ENCODE measurements around the gene GLDC. TPM values are rescaled to one million over a fixed set of nuclear protein-coding genes. Genes with fewer than 3 reads are reported as not detected.

Gene GLDC
- total and polyA plus RNA-seq, 10 of the 15 experiments (the other 5 are each of a cell fraction or from before 2014, with no cell fraction given) = 33.1 to 165 (median 114) TPM

DNA sequence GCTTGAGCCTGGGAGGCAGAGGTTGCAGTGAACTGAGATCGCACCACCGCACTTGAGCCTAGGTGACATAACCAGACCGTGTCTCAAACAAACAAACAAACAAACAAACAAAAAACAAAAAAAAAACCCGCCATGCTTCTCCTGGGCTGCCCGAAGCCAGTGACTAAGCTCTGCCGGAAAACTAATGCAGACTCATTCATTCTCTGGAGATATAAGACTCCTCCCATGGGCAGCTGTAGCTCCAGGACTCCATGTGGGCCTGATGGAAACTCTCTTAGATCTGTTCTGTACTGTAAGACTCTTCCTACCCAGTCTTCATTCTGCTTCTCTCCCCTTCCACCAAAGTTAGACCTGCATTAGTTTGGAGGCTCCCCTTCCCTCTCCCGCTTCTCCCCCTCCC lies 11.1 kb downstream of the GLDC start:
- H3K4me1 ChIP-seq (ENCODE audit: control insufficient read depth, insufficient read depth, low read length) = peaks cover 32% of the 10 kb centered on the region
- 88% methylated on average over 7 of the region's 7 CpGs for WGBS (ENCODE audit: insufficient coverage, insufficient replicate concordance, low lambda C conversion rate, missing lambda C conversion rate)
- no peaks in the 10 kb centered on the region for H3K9me3 ChIP-seq (replicated peaks; ENCODE audit: control insufficient read depth, insufficient read depth, low read length)
- no peak overlapping the region for H3K4me2 ChIP-seq (ENCODE audit: control insufficient read depth, insufficient read depth)
- no peak overlapping the region for H3K27ac ChIP-seq (ENCODE audit: control insufficient read depth, insufficient read depth)
- BruUV-seq (replicated peaks) = no TSS peak
- ChIA-PET CTCF (interaction anchor here (0.8 to 1.6 kb wide), 4 partner anchors 21 to 52 kb away, joined by 3 to 4 read pairs (median 3); no protein-coding TSS in a partner anchor), POLR2A (interaction anchor here (0.6 to 3.2 kb wide), 7 partner anchors 8 to 713 kb away, joined by 3 to 18 read pairs (median 3); no protein-coding TSS in a partner anchor), RAD21 (ENCODE audit: unreplicated experiment) (interaction anchor here (1.2 to 8.2 kb wide), 4 partner anchors 8 to 33 kb away, joined by 3 to 59 read pairs (median 6); no protein-coding TSS in a partner anchor), SMC1A (ENCODE audit: uncharacterized antibody, unreplicated experiment) (interaction anchor here (1.1 to 2.0 kb wide), 7 partner anchors 8 to 116 kb away, joined by 3 to 6 read pairs (median 4); no protein-coding TSS in a partner anchor)
- no peaks in the 10 kb centered on the region for H3K27me3 ChIP-seq (replicated peaks in 1 of 2; ENCODE audit: control insufficient read depth in 2 of 2, insufficient read depth in 2 of 2, low read length in 1 of 2)
- DNase-seq (ENCODE audit: low read depth, low spot score) (no peak), ATAC-seq (no peak), FAIRE-seq (no peak)
- H2AFZ ChIP-seq (ENCODE audit: control insufficient read depth, low read depth, low read length) = no peak overlapping the region
- H3K36me3 ChIP-seq (ENCODE audit: control insufficient read depth in 2 of 2, insufficient read depth in 2 of 2, low read length in 1 of 2) = peaks cover 0 to 2% of the 10 kb centered on the region in 2 experiments; a peak in 2 of 4 replicates
- H4K20me1 ChIP-seq (ENCODE audit: control insufficient read depth, insufficient read depth) = no peaks in the 10 kb centered on the region
- peaks cover 11% of the 10 kb centered on the region for H3K79me2 ChIP-seq (ENCODE audit: control insufficient read depth, insufficient read depth, low read length)
- H3K9ac ChIP-seq (ENCODE audit: control insufficient read depth, insufficient read depth, low read length) = no peak overlapping the region
- intact Hi-C loops (cut with micrococcal nuclease; ENCODE audit: unreplicated experiment) (no loop called here), in situ Hi-C loops (cut with MboI) (no loop called here)
- TF ChIP-seq MYB (IDR thresholded peaks at IDR 0.05; ENCODE audit: borderline replicate concordance, low read depth, low read length) = no peak
- TF ChIP-seq, protein P1, sequence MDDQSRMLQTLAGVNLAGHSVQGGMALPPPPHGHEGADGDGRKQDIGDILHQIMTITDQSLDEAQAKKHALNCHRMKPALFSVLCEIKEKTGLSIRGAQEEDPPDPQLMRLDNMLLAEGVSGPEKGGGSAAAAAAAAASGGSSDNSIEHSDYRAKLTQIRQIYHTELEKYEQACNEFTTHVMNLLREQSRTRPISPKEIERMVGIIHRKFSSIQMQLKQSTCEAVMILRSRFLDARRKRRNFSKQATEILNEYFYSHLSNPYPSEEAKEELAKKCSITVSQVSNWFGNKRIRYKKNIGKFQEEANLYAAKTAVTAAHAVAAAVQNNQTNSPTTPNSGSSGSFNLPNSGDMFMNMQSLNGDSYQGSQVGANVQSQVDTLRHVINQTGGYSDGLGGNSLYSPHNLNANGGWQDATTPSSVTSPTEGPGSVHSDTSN (IDR thresholded peaks at IDR 0.05; ENCODE audit: insufficient replicate concordance, low read depth, low read length) = no peak
- TF ChIP-seq, protein P2, sequence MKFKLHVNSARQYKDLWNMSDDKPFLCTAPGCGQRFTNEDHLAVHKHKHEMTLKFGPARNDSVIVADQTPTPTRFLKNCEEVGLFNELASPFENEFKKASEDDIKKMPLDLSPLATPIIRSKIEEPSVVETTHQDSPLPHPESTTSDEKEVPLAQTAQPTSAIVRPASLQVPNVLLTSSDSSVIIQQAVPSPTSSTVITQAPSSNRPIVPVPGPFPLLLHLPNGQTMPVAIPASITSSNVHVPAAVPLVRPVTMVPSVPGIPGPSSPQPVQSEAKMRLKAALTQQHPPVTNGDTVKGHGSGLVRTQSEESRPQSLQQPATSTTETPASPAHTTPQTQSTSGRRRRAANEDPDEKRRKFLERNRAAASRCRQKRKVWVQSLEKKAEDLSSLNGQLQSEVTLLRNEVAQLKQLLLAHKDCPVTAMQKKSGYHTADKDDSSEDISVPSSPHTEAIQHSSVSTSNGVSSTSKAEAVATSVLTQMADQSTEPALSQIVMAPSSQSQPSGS (IDR thresholded peaks at IDR 0.05; ENCODE audit: low read length) = no peak
- no peak for TF ChIP-seq IKZF1 (conservative IDR thresholded peaks at IDR 0.05)
- TF ChIP-seq EED (IDR thresholded peaks at IDR 0.05; ENCODE audit: low read depth) = no peak
- no peak for TF ChIP-seq SUPT20H (IDR thresholded peaks at IDR 0.05; ENCODE audit: borderline replicate concordance, control insufficient read depth, low read depth, low read length)
- no peak for TF ChIP-seq HCFC1 (IDR thresholded peaks at IDR 0.05; ENCODE audit: low read length)
- TF ChIP-seq NR2F1 (conservative IDR thresholded peaks at IDR 0.05) = no peak
- TF ChIP-seq ZBED1 (IDR thresholded peaks at IDR 0.05; ENCODE audit: borderline replicate concordance) = no peak
- TF ChIP-seq, protein P3, sequence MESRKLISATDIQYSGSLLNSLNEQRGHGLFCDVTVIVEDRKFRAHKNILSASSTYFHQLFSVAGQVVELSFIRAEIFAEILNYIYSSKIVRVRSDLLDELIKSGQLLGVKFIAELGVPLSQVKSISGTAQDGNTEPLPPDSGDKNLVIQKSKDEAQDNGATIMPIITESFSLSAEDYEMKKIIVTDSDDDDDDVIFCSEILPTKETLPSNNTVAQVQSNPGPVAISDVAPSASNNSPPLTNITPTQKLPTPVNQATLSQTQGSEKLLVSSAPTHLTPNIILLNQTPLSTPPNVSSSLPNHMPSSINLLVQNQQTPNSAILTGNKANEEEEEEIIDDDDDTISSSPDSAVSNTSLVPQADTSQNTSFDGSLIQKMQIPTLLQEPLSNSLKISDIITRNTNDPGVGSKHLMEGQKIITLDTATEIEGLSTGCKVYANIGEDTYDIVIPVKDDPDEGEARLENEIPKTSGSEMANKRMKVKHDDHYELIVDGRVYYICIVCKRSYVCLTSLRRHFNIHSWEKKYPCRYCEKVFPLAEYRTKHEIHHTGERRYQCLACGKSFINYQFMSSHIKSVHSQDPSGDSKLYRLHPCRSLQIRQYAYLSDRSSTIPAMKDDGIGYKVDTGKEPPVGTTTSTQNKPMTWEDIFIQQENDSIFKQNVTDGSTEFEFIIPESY (IDR thresholded peaks at IDR 0.05) = no peak
- no peak for TF ChIP-seq RELA (IDR thresholded peaks at IDR 0.05; ENCODE audit: borderline replicate concordance, partially characterized antibody)
- TF ChIP-seq ZNF24 (IDR thresholded peaks at IDR 0.05) = no peak
- H3K4me3 ChIP-seq = no peak overlapping the region

Data from GM12878 (cell line).